HG03460 (cell line): ENCODE data around the gene ISM1.

Experiments used
- ATAC-seq: cut with Tn5 transposase; IDR thresholded peaks from one replicate; pipeline ENCODE4 v1.9.1; 2021; ENCODE audit not compliant: unreplicated experiment

ISM1 gene

GRCh38 chr20:13220904-13221297 is at the start of gene ISM1:
Gene ISM1, plus strand, starts transcription at chr20:13221274. Its CDS starts 503 bp downstream, at chr20:13221777.
- no peak for ATAC-seq

DNA sequence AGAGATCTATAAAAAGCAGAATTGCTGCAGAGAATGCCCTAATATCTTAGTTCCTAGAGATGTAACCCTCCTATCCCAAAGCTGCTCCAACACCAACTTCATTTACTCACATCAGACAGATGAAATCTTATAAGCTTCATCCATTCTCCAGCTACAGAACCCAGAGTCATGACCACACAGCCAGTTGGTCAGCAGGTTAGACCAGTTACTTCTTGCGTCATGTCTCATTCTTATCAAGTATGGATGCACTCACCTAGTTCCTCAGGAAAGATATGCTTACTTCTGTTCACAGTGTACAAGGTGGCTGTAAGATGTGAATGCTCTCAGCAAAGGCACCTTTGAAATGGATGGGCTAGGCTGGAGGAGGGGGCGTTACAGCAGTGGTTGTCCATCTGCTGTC is 47.9 kb upstream of the ISM1 start:
- no peak for ATAC-seq

GRCh38 chr20:13174402-13174801 is 46.7 kb upstream of the ISM1 start:
- ATAC-seq = no peak

GRCh38 chr20:13180986-13181889 is 39.8 kb upstream of the ISM1 start:
- ATAC-seq = no peak

DNA sequence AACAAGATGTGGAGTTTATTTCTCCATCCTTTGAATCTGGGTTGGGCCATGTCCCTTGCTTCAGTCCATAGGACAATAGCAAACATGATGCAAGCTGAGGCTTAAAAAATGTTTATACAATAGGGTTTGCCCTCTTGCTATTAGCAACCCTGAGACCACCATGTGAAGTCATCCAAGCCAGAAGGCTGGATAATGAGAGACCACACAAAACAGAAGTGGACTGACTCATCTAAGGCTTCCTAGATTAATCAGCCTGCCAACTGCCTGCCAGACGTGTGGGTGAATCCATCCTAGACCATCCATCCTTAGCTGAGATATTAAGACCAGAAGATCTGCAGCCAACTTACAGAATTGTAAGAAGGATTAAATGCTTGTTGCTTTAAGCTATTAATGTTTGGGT is 38.1 kb upstream of the ISM1 start:
- ATAC-seq = no peak

DNA sequence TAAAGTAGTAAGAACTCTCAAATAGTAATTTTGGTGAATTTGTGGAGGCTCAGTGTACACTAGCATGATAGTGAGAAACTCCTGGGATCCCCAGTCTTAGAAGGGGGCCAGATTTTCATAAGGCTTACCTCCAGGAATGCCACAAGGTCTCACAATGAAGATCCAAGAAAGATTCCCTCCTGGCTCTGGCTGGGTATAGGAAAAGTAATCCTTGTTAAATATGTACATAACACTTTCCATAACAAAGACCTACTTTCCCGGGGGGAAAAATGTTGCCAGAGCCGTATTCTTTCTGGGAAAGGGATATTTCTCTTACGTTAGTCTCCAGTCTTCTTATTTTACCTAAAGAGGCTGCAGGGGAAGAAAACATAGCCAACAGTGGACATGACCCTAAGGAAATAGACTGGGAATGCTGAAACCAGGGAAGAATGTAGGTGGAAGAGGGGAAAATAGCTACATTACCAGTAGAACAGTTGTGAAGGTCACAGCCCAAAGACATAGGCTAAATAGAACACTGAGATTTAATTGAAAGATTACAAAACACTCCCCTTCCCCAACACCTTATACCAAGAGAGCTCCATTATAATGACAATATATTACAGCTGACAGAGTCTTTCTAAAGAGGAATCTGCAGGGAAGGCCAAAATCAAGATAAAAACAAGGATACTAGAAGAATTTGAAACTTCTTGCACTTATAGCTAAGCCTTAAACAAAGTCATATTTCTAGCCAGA is 34.9 kb upstream of the ISM1 start:
- no peak for ATAC-seq

DNA sequence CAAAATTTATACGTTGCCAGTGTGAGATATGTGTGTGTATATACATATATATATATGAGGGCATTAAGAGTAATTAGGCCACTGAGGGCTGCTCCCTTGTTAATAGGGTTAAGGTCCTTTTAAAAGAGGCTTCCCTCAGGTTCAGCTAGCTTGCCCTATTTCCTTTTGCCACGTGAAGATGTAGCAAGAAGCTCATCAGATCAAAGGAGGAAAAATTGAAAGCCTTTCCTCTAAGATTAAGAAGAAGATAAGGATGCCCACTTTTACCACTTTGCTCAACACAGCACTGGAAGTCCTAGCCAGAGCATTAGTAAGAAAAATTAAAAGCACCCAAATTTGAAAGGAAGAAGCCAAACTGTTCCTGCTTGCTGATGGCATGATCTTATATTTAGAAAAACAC is 33.2 kb upstream of the ISM1 start:
- ATAC-seq = no peak

DNA sequence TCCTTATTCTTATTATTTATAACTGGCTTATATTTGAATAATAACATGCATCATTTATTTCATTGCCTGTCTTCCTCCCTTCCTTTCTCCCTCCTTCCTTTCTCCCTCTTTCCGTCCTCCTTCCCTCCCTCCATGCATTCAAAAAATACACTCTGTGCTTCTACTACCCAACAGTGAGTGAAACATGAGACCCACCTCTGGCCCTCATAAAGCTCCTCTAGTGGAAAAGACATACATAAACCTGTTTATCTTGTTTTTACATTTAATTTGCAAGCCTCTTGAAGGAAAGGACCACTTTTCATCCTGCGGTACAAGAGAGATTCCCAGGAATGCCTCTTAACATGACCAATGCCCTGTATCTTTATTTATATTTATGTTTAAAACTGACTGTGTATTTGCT is 21.8 kb upstream of the ISM1 start:
- no peak for ATAC-seq

DNA sequence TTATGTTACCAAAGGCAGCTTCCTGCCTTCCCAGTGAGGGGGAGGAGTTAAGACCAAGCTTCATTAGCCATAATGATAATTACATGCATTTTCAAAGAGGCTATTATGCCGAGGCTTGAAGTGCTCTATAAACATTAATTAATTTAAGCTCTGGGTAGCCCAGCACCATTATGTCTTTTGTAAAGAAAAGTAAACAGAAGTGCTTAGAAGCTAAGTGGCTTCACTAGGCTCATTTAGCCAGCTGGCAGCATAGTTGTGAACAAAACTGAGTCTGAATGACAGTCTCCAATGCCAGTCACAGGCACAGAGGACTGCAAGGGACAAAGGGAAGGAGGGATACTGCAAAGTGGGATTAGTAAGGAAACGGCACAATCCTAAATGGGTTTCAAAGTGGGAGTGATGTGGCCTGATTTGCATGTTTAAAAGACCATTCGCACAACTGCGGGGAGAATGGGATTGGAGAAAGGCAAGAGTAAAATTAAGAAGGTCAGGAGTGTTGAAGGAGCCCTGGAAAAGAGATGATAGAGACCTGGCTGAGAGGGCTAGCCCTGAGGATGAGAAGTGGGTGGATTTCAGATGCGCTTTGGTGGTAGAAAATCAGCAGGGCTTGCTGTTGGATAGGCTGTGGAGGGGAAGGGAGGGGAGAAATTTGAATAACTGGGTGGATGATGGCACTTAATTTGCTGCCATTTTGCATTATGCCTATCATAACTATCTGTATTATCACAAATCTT is 20.1 kb upstream of the ISM1 start:
- ATAC-seq = no peak

- ATAC-seq = no peak
These were observed 18.5 kb upstream of the ISM1 start for GRCh38 chr20:13202565-13202964.

DNA sequence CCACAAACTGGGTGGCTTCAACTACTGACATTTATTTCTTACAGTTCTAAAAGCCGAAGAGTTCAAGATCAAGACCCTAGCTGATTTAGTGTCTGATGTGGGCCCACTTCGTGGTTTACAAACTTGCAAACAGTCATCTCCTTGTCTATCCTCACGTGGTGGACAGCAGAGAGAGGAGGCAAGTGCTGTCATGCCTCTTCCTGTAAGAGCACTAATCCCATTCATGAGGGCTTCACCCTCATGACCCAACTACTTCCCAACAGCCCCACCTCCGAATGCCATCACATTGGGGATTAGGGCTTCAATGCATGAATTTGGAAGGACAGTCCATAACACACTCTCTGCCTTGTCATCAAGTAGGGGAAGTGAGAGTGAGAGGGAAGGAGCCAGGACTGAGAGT is 15.6 kb upstream of the ISM1 start:
- no peak for ATAC-seq

GRCh38 chr20:13205848-13206434 is 15.1 kb upstream of the ISM1 start:
- ATAC-seq = no peak

DNA sequence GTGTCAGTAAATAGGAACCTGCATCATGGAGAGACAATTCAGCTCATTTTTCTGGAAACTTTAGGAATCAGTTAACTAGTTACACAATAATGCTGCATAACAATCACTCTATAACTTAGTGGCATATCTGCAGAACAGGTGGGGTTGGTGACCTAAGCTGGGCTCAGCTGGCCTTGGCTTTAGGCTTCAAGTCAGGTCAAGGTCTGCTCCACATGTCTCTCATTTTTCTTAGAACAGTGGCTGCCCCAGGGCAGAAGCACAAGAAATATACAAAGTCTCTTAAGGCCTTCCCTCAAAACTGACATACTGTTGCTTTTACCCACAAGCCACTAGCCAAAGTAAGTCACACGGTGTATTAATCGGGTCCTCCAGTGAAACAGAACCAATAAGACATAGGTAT is 14.1 kb upstream of the ISM1 start:
- ATAC-seq = no peak

DNA sequence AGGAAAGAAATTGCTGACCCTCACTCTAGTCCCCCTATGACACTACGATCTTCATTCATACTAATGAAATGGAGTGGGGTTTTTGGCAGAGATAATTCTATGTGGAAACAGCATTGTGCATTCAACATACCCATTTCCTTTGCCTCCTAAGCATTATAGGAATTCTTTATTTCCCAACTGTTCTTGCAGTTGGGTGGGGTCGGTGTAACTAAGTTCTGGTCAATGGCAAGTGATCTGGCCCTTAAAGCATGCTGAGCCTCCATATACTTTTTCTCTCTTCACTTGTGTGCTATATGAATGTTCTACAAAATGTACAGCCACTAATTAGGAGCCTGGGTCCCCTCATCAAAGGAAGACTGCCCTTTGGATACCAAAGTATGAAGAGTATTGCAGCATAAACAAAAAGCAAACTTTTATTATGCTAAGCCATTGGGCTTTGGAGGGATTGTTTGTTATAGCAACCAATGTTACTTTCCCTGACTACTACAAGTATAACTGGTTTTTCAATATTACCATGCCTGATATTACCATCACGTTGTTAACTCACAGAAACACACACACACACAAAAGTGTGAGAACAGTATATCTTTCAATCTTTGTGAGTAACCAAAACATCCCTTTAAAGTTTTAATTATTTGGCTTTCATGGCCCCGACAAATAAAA is 9.0 kb upstream of the ISM1 start:
- no peak for ATAC-seq

DNA sequence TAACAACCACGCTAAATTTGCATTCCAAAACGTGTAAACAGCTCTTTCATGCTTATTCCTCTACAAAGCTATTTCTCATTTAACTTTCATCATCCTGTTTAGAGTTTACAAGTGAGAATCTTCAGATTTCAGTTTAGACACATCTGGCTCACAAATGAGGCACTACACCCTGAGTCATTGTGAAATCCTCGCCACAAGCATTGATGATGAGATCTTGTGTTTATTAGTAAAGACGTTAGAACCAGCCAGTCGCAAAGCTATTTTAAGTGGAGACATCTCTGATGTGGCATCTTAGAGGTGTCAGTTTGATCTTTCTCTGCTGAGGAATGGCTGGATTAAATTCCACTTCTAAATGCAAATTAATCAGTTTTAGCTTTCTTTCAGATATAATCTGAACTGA is 8.3 kb upstream of the ISM1 start:
- no peak for ATAC-seq

GRCh38 chr20:13213335-13213734 is 7.7 kb upstream of the ISM1 start:
- no peak for ATAC-seq

DNA sequence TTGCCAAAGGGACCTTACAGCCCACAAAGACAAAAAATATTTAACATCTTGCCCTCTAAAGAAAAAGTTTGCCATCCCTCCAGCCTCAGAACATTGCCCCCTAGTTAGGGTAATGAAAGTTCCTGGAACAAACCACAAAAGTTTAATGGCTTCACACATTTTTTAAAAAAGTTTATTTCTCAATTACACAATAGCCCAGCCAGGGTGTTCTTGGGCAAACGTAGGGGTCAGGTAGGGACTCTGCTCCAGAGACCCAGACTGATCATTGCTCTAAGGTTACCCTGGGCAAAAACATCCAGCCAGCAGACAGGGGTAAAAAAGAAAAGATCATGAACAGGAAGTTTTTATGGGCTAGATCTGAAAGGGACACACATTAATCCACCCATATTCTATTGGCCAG is 4.5 kb upstream of the ISM1 start:
- no peak for ATAC-seq

GRCh38 chr20:13219327-13220193 is 1.5 kb upstream of the ISM1 start:
- no peak for ATAC-seq

GRCh38 chr20:13220194-13220903 is 725 bp upstream of the ISM1 start:
- ATAC-seq = no peak
